ENCODE measurements around the gene TOR1B.

The TOR1B gene

DNA sequence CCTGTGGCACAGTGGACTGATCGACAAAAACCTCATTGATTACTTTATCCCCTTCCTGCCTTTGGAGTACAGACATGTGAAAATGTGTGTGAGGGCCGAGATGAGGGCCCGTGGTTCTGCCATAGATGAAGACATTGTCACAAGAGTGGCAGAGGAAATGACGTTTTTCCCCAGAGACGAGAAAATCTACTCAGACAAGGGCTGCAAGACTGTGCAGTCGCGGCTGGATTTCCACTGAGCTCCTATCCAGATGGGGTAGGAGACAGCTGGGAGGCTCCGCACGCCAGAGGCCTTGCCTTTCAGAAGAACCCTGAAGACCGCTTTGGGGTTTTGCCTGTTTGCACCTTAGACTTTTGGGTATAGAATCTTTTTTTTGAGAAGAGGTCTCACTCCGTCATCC lies 6.4 kb downstream of the TOR1B start:
- TF ChIP-seq, protein P1, sequence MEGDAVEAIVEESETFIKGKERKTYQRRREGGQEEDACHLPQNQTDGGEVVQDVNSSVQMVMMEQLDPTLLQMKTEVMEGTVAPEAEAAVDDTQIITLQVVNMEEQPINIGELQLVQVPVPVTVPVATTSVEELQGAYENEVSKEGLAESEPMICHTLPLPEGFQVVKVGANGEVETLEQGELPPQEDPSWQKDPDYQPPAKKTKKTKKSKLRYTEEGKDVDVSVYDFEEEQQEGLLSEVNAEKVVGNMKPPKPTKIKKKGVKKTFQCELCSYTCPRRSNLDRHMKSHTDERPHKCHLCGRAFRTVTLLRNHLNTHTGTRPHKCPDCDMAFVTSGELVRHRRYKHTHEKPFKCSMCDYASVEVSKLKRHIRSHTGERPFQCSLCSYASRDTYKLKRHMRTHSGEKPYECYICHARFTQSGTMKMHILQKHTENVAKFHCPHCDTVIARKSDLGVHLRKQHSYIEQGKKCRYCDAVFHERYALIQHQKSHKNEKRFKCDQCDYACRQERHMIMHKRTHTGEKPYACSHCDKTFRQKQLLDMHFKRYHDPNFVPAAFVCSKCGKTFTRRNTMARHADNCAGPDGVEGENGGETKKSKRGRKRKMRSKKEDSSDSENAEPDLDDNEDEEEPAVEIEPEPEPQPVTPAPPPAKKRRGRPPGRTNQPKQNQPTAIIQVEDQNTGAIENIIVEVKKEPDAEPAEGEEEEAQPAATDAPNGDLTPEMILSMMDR (conservative IDR thresholded peaks at IDR 0.05; ENCODE audit: low read depth, low read length), result no peak
- no peak overlapping the region for H3K4me3 ChIP-seq (ENCODE audit: low read length)
- no peak for DNase-seq (ENCODE audit: low read depth)

DNA sequence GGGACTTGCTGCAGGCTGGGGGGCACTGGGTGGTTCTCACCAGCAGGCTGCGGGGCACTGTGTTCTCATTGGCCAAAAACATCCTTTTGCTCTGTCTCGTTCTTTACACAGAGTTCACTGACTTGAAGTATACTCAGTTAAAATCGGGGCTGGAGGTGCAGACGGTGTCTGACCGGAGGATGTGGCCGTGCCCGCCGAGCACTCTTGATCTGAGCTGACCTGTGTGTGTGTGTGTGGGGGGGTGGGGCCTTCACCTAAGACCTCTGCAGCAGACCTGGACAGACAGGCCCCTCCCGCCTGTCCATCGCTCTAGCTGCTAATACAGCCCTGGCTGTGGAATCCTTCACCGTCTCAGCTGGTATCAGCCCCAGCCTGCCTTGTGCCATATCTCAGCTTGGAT lies 7.1 kb downstream of the TOR1B start:
- TF ChIP-seq, protein P1 (conservative IDR thresholded peaks at IDR 0.05; ENCODE audit: low read depth, low read length), result no peak
- H3K4me3 ChIP-seq (ENCODE audit: low read length), result no peak overlapping the region

DNA sequence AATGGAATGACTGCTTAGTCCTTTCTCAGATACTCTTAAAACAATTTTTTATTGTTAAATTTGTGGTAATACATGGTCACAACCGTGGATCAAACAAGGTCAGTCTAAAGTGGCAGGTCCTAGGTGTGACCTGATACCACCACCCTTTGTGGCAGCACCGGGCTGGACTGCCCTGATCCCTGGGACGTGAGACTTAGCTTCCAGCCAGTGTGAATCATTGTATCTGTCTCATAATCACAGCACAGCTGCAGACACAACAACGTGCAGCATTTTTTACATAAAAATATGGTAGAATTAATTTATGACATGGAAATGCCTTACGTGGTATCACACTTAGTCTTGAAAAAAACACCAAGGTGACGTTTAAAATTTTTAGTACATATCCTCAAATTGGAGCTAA lies 7.8 kb downstream of the TOR1B start:
- DNase-seq (ENCODE audit: low read depth), result no peak
- TF ChIP-seq, protein P1 (conservative IDR thresholded peaks at IDR 0.05; ENCODE audit: low read depth, low read length), result no peak
- no peak overlapping the region for H3K4me3 ChIP-seq (ENCODE audit: low read length)

More for the DNA sequence above, 7.1 kb downstream of the TOR1B start:
- DNase-seq (ENCODE audit: low read depth), result no peak

DNA sequence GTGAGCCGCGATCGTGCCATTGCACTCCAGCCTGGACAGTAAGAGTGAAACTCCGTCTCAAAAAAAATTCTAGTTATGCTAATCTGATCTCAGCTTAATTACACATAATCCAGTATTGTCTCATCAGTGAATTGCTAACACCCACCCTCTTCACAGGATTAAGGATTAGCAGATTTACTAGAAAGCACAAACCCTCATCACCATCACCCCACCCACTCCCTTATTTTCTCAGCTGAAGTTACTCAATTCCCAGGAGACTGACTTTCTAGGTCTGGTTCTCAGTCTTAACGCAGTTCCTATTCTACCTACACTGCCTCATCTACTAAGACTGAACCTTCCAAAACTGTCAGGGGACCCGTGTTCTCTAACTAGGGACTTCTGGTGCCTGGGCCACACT lies 9.0 kb downstream of the TOR1B start:
- TF ChIP-seq, protein P1 (conservative IDR thresholded peaks at IDR 0.05; ENCODE audit: low read depth, low read length), result no peak
- no peak for DNase-seq (ENCODE audit: low read depth)
- no peak overlapping the region for H3K4me3 ChIP-seq (ENCODE audit: low read length)

DNA sequence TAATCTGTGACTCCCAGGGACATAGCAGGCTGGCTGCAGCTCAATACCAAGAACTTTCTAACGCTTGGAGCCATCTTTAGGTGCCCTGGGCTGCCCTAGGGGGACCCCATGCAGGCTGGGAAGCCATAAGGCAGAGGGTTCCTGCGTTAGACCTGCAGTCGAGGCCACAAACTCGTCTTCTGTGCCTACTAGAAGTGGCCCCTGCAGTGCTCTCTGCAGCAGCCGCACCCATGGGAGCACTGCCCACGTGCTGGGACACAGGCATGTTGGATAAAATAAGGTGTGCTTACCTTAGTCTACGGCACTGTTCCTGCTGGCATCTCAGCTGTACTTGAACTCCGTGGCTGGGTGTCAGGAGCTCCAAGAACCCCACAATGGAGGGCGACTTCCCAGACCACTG lies 9.4 kb downstream of the TOR1B start:
- no peak overlapping the region for H3K4me3 ChIP-seq (ENCODE audit: low read length)
- TF ChIP-seq, protein P1 (conservative IDR thresholded peaks at IDR 0.05; ENCODE audit: low read depth, low read length), result no peak
- DNase-seq (ENCODE audit: low read depth), result no peak

DNA sequence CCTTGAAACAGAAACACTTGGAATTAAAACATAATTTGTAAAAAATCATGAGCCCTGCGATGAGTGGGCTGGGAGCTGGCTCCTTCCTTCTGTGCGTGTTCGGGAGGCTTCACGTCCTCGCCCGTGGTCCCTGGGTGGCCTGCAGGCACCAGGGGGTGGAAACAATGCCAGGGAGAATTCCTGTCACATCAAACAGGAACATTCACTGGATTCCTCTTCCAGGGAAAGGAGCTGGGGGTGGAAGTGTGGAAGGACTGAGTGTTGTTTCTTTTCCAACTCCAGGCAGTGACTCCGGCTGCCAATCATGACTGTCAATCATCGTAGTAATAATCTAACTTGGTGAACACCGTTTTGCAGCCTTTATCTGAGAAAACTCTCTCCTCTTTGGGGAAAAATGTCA lies 10.7 kb downstream of the TOR1B start:
- TF ChIP-seq, protein P1 (conservative IDR thresholded peaks at IDR 0.05; ENCODE audit: low read depth, low read length), result no peak
- no peak for DNase-seq (ENCODE audit: low read depth)

DNA sequence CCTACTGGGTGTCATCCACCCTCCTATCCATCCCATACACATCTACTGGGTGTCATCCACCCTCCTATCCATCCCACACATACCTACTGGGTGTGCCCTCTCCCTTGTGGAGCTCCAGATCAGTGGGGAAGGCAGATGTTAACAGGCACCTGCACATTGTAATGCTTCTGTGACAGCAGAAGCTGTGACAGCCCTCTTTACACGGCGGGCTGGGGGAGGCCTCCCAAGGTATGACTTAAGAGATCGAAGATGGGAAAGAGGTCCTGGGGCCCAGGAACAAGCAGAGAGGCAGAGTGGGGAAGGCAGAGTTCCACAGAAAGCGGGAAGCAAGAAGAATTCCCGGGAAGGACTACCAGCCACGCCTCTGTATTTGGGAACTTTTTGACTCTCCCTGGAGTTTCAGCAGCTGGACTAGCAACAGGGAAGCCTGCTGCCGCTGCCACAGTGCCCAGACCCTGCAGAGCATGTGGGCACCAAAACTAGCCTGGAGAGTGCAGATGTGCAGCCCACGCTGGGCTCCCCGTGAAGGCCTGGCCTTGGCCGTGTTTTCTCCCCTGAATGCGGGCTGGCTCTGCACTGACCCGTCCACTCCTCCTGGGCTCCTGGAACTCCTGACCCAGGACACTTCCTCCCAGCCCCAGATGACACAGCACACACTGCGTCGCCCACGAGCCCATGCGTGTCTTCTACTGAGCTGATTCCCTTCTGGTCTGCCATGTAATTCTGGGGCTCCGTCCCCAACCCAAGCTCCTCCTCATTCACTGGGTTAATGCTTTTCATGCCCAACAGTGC lies 11.6 kb downstream of the TOR1B start:
- H3K4me3 ChIP-seq (ENCODE audit: low read length), result no peak overlapping the region
- TF ChIP-seq, protein P1 (conservative IDR thresholded peaks at IDR 0.05; ENCODE audit: low read depth, low read length), result no peak
- DNase-seq (ENCODE audit: low read depth), result no peak

More for the DNA sequence above, 10.7 kb downstream of the TOR1B start:
- H3K4me3 ChIP-seq (ENCODE audit: low read length), result no peak overlapping the region
